NCI-H748 (cell line): ENCODE data around the gene WDR27.

Experiments used
- DNase-seq: peaks from one replicate; lab custom pipeline; 2025; ENCODE audit not compliant: unreplicated experiment; lab: John Stamatoyannopoulos, UW

The WDR27 gene

DNA sequence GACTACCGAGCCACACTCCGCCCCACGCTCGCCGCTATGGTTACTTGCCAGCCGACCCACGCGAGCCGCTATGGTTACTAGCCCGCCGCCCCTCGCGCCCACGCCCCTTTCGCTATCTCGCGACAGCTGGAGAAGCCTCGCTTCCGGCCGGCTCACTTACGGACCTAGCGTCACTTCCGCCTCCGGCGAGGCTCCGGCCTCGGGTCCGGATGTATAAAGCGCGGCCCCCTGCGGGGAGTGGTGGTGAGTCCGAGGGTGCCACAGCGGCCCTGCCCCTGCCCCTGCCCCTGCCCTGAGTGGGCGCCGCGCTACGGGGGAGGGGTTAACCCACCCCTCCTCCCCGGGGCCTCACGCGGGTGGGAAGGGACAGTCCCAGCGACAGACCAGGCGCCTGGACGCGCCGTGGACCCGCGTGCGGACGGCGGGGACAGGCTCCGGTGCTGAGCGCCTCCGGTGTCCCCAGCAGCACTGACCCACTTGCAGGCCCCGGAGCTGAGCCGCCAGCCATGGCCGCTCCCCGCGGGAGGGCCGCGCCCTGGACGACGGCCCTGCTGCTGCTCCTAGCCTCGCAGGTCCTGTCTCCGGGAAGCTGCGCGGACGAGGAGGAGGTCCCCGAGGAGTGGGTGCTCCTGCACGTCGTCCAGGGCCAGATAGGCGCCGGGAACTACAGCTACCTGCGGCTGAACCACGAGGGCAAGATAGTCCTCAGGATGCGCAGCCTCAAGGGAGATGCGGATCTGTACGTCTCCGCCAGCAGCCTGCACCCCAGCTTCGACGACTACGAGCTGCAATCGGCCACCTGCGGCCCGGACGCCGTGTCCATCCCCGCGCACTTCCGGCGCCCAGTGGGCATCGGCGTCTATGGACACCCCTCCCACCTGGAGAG is at the start of gene WDR27, which contains the start of gene C6orf120:
WDR27 (minus strand) TSS at position 76 of the 886 bp plus-strand sequence. CDS start 13,024 bp downstream, outside the sequence.
C6orf120 (plus strand) TSS at position 173 of the 886 bp plus-strand sequence; CDS start at position 507, 334 bp downstream.
- DNase-seq, result peak; percentile 99

DNA sequence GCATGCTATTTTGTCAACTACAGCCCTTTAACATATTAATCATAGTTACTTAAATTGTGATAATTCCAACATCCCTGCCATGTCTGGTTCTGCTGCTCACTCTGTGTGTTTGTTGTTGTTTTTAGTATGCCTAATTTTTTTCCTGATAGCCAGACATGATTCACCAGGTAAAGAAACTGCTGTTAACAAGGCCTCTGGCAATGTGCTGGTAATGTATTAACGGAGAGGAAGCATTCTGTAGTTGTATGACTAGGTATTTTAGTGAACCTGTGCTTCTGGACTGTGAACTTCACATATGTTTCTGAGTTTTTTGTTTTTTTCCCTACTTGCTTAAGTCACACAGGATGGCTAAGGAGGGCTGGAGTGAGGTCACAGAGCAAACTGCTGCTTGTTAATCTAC is 44.7 kb upstream of the WDR27 start:
- no peak for DNase-seq

DNA sequence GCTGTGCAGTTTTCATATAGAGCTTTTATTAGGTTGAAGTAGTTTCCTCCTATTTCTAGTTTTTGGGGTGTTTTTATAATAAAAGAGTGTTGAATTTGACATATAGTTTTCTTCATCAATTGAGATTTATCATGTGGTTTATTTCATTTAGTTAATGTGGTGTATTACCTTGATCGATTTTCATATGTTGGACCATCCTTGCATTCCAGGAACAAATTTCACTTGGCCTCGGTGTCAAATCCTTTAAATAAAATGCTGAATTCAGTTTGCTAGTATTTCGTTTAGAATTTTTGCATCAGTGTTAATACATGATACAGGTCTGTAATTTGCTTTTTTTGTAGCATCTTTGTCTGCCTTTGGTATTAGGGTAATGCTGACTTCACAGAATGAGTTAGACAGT is 43.6 kb upstream of the WDR27 start:
- no peak for DNase-seq

DNA sequence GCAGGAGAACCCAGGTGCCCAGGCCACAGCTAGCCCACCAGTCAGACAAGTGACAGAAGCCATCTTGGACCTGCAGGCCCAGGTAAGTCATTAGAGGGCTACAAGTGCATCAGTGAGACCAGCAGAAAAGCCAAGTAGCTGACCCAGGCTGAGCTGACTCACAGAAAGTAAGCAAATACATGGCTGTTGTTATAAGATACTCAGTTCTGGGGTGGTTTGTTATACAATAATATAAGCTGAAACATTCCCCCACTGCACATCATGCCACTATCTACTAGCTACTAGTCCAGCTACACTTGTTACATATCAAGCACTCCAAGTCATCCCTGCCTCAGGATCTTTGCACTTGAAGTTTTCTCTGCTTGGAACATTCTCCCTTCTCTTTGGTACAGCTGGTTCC is 39.5 kb upstream of the WDR27 start:
- DNase-seq, result no peak

DNA sequence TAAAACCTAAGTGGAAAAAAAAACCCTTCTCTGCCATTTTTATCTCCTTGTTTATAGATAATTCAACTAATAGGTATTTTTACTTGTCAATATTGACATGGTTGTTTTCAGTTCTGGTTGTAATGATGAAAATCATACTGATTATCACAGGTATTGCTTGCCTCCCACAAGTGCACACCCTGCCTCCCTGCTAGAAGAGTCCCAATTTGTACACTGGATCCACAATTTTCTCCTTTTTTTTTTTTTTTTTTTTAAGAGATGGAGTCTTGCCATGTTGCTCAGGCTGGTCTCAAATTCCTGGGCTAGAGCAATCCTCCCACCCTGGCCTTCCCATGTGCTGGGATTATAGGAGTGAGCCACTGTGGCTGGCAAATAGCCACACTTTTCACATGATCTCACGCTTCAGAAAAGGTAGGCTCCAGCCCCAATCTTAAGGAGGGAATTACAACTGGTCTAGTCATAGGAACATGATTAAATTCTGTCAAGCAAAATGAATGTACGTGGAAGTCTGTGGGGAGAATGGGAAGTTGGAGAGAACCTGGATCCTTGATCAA is 37.2 kb upstream of the WDR27 start:
- DNase-seq, result no peak

DNA sequence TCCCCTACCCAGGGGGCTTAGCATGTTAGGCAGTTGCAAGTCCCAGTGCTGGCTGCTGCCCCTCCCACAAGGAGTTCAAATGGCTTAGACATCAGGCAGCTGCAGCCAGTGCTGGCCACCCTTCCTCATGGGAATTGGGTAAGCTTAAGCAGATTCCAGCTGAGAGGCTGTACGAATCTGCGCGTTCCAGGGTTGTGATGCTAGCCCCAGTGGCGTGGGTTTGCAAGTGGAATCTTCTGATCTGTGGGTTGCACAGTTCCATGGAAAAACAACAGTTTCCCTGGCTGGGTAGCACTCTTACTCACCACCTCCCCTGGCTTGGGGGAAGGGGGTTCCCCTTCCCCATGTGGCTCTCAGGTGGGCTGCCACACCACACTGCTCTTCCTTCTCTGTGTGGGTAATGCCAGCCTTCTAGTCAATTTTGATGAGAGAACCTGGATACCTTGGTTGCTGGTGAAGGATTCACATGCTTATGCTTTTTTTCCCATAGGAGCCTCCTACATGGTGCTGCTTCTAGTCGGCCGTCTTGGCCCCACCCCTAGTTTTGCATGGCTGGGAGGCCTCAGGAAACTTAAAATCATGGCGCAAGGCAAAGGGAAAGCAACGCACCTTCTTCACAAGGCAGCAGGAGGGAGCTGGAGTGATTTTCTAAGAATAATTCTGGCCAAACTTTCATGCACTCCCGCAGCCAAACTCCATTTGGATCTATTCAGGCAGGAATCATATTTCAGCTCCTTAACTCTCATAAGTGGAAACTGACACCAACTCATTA is 36.6 kb upstream of the WDR27 start:
- DNase-seq, result peak; percentile 72

DNA sequence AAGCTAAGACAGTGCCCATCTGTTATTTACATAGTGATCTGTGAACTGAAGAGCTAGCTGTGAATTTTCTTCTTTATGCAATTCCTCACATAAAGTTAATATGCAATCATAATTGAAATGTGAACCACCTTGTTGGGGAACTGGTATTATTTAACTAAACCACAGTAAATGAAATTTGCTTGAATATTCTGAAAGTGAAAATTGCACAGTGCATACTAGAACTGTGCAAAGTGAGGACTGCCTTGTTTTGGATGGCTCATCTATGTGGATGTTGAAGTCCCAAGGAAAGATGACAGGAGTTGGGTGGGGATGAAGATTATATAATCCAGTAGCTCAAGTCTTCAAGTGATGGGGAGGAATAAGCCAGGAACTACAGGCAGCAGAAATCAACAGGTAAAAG is 28.1 kb upstream of the WDR27 start:
- DNase-seq, result no peak

DNA sequence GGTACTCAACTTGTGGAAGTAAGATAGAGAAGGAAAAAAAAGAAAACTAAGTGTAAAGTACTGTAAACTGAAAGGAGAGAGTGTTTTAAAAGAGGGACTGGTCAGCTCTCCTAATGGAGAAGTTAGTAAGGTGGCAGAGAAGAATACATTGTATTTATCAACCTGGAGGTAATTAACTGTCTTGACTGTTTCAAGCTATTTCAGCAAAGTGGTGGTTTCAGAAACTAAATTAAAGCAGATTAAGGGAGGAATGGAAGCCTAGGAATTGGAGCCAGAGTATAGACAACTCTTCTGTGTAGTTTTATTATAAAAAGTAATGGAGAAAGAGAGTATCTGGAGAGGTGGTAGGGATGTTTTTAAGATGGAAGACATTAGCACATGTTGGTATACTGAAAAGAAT is 25.1 kb upstream of the WDR27 start:
- no peak for DNase-seq

DNA sequence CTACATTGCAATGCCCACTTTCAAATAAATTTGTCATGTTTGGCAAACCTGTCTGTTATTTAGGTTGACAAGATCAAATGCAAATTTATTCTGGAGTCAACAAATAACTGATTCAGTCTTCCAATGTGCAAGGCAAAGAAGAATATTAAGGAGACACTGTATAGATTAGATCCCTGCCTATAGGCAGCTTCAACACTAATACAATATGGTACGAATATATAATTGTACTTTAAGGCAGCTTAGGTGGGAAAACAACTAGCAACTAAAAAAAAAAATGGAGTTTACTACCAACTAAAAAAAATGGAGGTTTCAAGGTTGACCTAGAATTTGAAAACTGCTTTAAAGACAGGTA is 24.2 kb upstream of the WDR27 start:
- DNase-seq, result no peak

DNA sequence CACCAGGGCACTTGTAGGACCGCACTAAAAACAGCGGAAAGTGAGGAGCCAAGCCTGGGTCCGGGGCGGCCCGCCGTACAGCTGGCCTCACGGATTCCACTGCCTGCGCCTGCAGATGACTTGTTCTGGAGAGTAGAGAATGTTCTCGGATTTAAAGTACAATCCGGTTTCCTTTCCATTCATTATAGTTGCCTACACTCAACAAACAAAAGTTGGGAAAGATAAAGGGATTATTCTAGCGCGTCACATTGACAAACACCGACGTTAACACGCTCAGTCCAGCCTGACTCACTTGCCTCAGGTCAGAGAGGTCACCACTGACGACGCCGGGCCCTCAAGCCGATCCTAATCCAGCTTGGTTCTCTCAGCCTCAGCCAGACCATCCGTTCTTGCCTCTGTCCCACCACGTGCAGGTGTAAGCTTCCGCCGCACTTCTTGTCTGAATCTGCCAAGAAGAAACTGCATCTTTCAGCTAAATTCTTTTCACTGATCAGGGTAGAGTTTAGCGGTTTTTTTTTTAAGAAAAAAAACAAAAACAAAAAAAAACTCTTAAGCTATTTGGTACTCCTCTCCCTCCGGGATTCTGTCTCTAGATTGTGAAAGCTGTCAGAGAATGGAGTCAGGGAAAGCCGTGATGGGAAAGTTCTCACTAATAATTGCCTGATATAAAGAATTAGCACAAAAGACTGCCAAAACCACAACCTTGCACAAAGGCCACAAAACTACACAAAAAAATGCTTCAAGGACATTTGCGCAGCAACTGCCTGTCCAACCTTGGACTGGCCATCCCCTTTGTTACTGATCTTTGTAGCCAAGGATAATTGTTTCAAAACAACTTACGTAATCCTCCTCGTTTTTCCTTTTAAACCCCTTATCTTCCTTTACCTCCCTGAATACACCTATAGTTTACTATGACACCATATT is 23.6 kb upstream of the WDR27 start:
- peak; percentile 74 for DNase-seq

DNA sequence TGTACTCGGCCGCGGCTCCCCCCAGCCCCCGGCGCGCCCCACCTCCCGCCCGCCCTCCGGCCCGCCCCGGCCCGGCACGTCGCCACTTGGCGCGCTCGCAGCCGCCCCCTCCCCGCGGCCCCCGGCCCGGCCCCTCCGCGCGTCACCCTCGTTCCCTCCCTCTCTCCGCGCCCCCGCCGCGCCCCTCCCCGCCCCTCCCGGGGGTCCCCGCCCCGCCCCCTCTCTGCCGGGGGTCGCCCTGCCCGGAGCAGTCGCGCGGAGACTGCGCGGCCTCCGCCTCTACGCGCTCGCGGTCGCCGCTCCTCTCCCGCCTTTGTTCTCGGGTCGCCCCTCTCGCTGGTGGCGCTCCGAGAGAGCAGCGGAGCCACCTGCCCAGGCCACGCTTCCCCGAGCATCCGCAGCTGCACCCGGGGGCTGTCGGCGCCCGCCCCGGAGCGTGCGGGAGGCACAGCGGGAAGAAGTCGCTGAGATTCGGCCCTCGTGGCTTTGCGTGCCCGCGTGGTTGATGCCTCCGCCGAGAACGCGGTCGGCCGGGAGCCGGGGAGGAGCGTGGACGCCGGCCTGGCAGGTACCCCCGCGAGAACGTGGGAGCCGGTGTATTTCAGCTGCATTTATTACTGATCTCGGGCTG is 22.8 kb upstream of the WDR27 start, which contains the start of gene PHF10:
PHF10 (minus strand) TSS at position 7 of the 631 bp plus-strand sequence. CDS start 569 bp downstream, outside the sequence.
- DNase-seq, result peak; percentile 86

DNA sequence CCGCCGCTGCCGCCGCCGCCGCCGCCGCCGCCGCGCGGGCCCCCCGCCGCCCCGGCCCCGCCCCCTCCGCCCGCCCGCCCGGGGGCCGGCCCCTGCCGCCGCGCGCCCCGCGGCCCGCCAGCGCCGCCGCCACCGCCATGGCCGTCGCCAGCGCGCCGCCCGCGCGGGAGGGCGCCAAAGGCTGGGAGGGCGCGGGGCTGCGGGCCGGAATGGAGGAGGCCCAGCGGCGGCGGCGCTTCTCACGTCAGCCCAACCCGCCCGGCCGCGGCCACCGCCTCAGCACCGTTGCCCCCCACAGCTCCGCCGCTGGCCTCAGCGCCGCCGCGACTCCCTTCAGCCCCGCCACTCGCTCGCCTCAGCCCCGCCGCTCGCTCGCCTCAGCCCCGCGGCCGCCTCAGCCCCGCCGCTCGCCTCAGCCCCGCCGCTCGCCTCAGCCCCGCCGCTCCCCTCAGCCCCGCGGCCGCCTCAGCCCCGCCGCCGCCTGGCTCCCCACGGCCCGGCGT is 22.2 kb upstream of the WDR27 start:
- DNase-seq, result peak; percentile 71

DNA sequence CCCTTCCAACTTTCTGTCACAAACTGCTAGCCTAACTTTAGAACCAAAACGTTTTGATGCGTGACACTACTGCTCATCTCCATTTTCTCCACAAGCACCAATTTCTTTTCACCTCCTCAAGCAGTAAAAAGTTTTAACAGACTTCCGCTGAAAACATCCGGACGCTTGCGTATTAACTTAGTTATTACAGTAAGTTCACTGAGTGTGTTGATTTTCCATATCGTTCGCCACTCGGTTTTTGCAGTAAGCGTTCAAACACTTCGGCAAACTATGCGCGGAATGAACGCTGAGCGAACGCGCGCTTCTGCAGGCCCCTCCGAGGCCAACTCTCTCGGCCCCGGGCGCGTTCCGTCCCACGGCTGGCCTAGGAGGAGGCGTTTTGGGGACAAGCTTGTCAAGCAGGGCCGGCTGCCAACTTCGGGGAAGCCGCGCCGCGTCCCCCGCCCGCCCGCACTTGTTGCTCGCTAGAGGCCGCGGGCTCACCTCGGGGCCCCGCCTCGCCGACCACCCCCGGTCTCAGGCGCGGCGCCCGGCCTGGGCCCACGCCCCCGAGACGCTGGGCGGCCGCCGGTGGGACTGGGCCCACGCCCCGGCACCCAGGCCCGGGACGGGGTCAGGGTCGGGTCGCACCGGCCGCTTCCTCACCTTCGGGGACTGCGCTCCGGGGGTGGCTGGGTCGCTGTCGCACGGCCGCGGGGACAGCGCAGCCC is 21.5 kb upstream of the WDR27 start:
- peak; percentile 65 for DNase-seq

DNA sequence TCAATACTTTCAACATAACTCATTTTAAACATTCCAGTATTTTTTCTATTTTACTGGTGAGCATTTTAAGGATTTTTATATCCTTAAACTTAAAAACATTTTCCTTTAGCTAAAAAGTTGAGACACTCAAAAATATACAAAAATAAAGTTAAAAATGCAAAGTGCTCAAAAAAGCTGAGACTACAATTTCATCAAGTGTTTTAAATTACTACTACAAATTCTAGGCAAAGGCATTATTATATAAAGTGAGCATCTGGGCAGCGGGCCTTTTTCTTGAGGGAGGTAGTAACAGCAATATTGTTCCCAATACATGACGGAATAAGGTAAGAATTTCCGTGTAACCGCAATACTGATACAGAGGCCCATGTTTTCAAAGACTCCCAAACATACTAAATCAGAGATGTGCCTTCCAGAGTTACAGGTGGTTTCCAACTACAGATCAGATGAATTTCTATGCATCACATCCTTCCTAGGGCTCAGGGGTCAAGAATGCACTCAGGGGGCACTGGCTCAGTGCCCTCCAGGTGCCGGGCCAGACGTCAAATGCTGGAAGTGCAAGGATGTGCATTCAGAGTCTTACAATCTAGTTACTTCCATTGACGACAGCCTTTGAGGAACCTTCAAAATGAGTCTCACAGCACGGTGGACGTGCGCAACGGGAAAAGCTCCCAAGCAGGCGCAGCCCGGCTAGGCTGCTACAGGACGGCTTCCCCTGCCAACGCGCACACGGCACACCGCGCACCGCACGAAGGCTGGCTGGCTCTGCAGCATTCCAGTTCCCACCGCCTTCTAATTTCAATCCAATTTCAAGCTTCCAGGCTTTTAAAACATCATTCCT is 20.8 kb upstream of the WDR27 start:
- peak; percentile 57 for DNase-seq

DNA sequence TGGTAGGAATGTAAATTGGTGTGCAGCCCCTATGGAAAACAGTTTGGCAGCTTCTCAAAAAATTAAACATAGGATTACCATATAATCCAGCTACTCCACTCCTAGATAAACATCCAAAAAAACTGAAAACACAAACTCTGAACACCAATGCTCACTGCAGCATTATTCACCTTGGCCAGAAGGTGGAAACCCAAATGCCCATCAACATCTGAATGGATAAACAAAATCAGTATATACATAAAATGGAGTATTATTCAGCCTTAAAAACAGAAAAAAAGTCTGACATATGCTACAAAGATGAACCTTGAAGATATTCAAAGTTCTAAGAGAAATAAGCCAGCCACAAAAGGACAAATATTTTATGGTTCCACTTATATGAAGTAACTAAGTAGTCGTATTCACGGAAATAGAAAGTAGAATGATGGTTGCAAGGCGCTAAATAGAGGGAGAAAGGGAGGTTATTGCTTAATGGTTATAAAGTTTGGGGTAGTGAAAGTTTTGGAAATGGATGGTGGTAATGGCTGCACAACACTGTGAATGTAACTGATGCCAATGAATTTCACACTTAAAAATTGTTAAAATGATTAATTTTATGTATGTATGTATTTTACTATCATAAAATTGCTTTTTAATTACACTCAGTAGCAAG is 18.5 kb upstream of the WDR27 start:
- DNase-seq, result no peak

DNA sequence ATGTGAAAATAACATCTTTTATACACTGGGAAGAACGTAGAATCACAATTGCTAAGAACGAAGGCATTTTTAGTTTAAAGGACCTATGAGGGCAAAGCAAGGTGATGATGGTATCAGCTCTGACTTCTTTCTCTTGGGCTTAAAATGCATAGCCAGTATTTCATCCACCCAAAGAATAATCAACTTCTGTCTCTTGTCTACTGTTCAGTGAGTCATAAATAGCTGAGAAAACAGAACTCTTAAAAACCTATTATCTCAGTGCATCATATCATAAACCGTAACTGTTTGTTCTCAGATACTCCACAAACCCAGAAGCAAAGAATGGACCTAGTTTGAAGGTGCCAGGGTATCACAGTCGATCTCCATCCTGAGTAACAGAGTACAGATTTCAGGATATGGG is 17.3 kb upstream of the WDR27 start:
- no peak for DNase-seq

DNA sequence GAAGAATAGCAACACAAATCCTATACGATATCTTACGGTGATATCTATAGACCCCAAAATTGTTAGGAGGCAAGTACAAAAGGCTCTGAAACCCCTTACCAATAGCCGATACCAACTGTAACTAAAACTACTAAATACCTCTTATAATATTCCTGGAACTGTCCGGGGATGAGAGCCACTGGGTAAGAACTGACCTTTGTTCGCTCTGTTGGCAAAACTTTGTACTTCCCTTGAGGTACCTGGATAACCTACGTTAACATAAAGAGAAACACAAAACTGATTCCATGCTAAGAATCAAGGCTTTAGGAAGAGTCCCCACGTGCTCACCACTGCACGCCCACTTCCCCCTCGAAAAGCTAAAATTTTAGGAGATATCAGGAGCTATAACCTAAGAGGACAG is 12.8 kb upstream of the WDR27 start:
- DNase-seq, result no peak

DNA sequence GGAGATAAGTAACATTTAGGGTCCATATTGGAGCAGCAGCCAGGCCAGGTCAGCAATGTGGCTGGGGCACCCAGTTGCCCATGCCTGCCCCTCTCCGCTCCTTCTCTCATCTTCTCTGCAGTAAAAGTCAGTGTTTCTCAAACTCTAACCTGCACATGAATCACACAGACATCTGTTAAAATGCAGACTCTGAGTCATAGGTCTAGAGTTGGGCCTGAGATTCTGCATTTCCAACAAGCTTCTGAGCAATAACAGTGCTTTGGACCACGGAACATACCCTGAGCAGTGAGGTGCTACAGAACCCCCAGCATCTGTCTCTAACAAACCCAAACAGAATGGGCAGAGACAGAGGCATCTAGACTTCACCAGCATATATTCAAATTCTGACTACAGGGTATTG is 12.3 kb upstream of the WDR27 start:
- DNase-seq, result no peak
